Thoracic aorta (tissue), 2 donors: ENCODE measurements around the gene NET1. TPM values are rescaled to one million over a fixed set of nuclear protein-coding genes. Genes with fewer than 3 reads are reported as not detected.
"Not testable (repeated sequence)": the region's sequence is repeated elsewhere in the genome, so short reads cannot be mapped to it uniquely, and the experiment has no call there.

Source experiments
- ATAC-seq: fragments of 150-250 bp; one replicate; pipeline ENCODE4 v1.8.0; 2017; ENCODE audit warnings: low read depth; ENCODE audit not compliant: insufficient number of reproducible peaks, low FRiP score
- DNase-seq: peaks from one replicate; pipeline ENCODE4 v3.0.0-alpha.2; 2020; ENCODE audit warnings: low spot score
- H3K27ac ChIP-seq, 2 donors: fragments of 200-600 bp; sonication (generic); 1 replicate in 1 of 2; 2 replicates in 1 of 2; pipeline ENCODE4 v1.5.1; 2016; ENCODE audit warnings: mild to moderate bottlenecking in 2 of 2, moderate library complexity in 2 of 2
- H3K27me3 ChIP-seq: fragments of 200-600 bp; sonication (generic); replicated peaks from 2 replicates; pipeline ENCODE4 v1.6.0; 2016; ENCODE audit warnings: mild to moderate bottlenecking; ENCODE audit not compliant: insufficient read depth
- H3K36me3 ChIP-seq: fragments of 200-600 bp; sonication (generic); one replicate; pipeline ENCODE4 v1.5.1; 2016
- H3K4me1 ChIP-seq, 2 donors: fragments of 200-600 bp; sonication (generic); 1 replicate in 1 of 2; 2 replicates in 1 of 2; pipeline versions ENCODE4 v1.5.1 to v1.6.0; 2016; ENCODE audit warnings: low read depth in 2 of 2, mild to moderate bottlenecking in 1 of 2; ENCODE audit not compliant: control insufficient read depth in 1 of 2
- H3K4me3 ChIP-seq: fragments of 200-600 bp; sonication (generic); 2 replicates; pipeline ENCODE4 v1.5.1; 2016; ENCODE audit warnings: mild to moderate bottlenecking
- H3K9me3 ChIP-seq: fragments of 200-600 bp; sonication (generic); 2 replicates; pipeline ENCODE4 v1.5.1; 2016
- CTCF ChIP-seq: fragments of 200-600 bp; sonication (generic); IDR thresholded peaks from one replicate; pipeline ENCODE4 v1.5.1; 2019; ENCODE audit warnings: antibody characterized with exemption
- total RNA-seq, 2 donors: library from RNA; depleted of rRNA; stranded (reverse); fragments of >200 nt; gene quantifications; one replicate each; pipeline versions ENCODE4 v1.1.0 to v1.2.3, GENCODE V29; 2016

Gene NET1
- total RNA-seq, 2 donors from 2014 or later = 117 to 232 TPM

- no peak overlapping the region for H3K4me3 ChIP-seq
- H3K36me3 ChIP-seq = no peaks in the 10 kb centered on the region
- H3K27ac ChIP-seq = no peak overlapping the region
- DNase-seq (no peak), ATAC-seq (no peak)
- TF ChIP-seq CTCF = no peak
- H3K9me3 ChIP-seq = no peaks in the 10 kb centered on the region
- no peaks in the 10 kb centered on the region for H3K27me3 ChIP-seq
- H3K4me1 ChIP-seq = peaks cover 0 to 8% of the 10 kb centered on the region in 2 donors
Observed at GRCh38 chr10:5369362-5370158, 42.8 kb upstream of the NET1 start.

- H3K36me3 ChIP-seq = no peaks in the 10 kb centered on the region
- H3K27ac ChIP-seq = no peak overlapping the region
- H3K9me3 ChIP-seq = no peaks in the 10 kb centered on the region
- TF ChIP-seq CTCF = no peak
- H3K27me3 ChIP-seq = no peaks in the 10 kb centered on the region
- ATAC-seq (no peak), DNase-seq (no peak)
- H3K4me3 ChIP-seq = no peak overlapping the region
- H3K4me1 ChIP-seq = peaks cover 0 to 8% of the 10 kb centered on the region in 2 donors
Observed at GRCh38 chr10:5370493-5371352, 41.6 kb upstream of the NET1 start.

- H3K36me3 ChIP-seq = no peaks in the 10 kb centered on the region
- H3K9me3 ChIP-seq = no peaks in the 10 kb centered on the region
- no peak overlapping the region for H3K4me3 ChIP-seq
- TF ChIP-seq CTCF = no peak
- no peaks in the 10 kb centered on the region for H3K27me3 ChIP-seq
- ATAC-seq = no peak
- DNase-seq = no peak
- no peak overlapping the region for H3K27ac ChIP-seq
- H3K4me1 ChIP-seq = peaks cover 0 to 8% of the 10 kb centered on the region in 2 donors
Observed at GRCh38 chr10:5373307-5373706, 39.0 kb upstream of the NET1 start.

GRCh38 chr10:5373891-5374611 is 38.3 kb upstream of the NET1 start:
- Histone ChIP-seq H3K4me1 (peaks cover 0 to 6% of the 10 kb centered on the region in 2 donors), H3K27me3 (no peaks in the 10 kb centered on the region), H3K9me3 (no peaks in the 10 kb centered on the region), H3K27ac (no peak overlapping the region), H3K36me3 (no peaks in the 10 kb centered on the region), H3K4me3 (no peak overlapping the region)
- no peak for ATAC-seq
- no peak for DNase-seq
- TF ChIP-seq CTCF = no peak

GRCh38 chr10:5376450-5376849 is 35.9 kb upstream of the NET1 start:
- TF ChIP-seq CTCF = no peak
- H3K36me3 ChIP-seq = no peaks in the 10 kb centered on the region
- no peaks in the 10 kb centered on the region for H3K4me1 ChIP-seq
- no peak overlapping the region for H3K27ac ChIP-seq
- H3K27me3 ChIP-seq = no peaks in the 10 kb centered on the region
- no peak overlapping the region for H3K4me3 ChIP-seq
- DNase-seq (no peak), ATAC-seq (no peak)
- no peaks in the 10 kb centered on the region for H3K9me3 ChIP-seq

- ATAC-seq = not testable (repeated sequence)
Observed at GRCh38 chr10:5379202-5379601, 33.2 kb upstream of the NET1 start.

GRCh38 chr10:5380395-5380794 is 32.0 kb upstream of the NET1 start:
- not testable (repeated sequence) for H3K4me3 ChIP-seq, H3K27ac ChIP-seq

More at GRCh38 chr10:5379202-5379601, 33.2 kb upstream of the NET1 start:
- not testable (repeated sequence) for H3K36me3 ChIP-seq, H3K4me1 ChIP-seq, H3K27me3 ChIP-seq, H3K9me3 ChIP-seq, H3K4me3 ChIP-seq, DNase-seq, H3K27ac ChIP-seq

More at GRCh38 chr10:5380395-5380794, 32.0 kb upstream of the NET1 start:
- not testable (repeated sequence) for H3K4me1 ChIP-seq, H3K36me3 ChIP-seq, H3K9me3 ChIP-seq, H3K27me3 ChIP-seq, DNase-seq, ATAC-seq
